Measurements from ENCODE around the gene RABGAP1.

- TF ChIP-seq EZH2 (IDR thresholded peaks at IDR 0.05; ENCODE audit: borderline replicate concordance, low read length) (no peak), CTCF (conservative IDR thresholded peaks at IDR 0.05 in 1 of 2, IDR thresholded peaks at IDR 0.05 in 1 of 2; ENCODE audit: extremely low read depth in 1 of 2, insufficient read depth in 1 of 2, low read depth in 1 of 2, low read length in 2 of 2) (no peak)
These were observed 68.1 kb downstream of the RABGAP1 start for GRCh38 chr9:123008909-123009308.
